Gastrocnemius medialis (tissue), 4 donors: ENCODE data around the gene GNL2. TPM values are rescaled to one million over a fixed set of nuclear protein-coding genes. Genes with fewer than 3 reads are reported as not detected.

Experiments used
- ATAC-seq, 2 donors: fragments of 150-250 bp; one replicate each; pipeline ENCODE4 v1.9.1; 2016
- DNase-seq, 2 donors: peaks; one replicate each; pipeline ENCODE4 v3.0.0-alpha.2; 2019
- H3K27ac ChIP-seq, 4 donors: fragments of 200-600 bp; sonication (generic); 1 replicate in 1 of 4; 2 replicates in 3 of 4; pipeline ENCODE4 v1.5.1; 2016 to 2018; ENCODE audit warnings: mild to moderate bottlenecking in 2 of 4, moderate library complexity in 1 of 4
- H3K27me3 ChIP-seq, 3 donors: fragments of 200-600 bp; sonication (generic) in 2 of 3; 1 replicate in 1 of 3; 2 replicates in 2 of 3; pipeline versions ENCODE4 v1.5.1 to v1.6.0; 2016 to 2019; ENCODE audit warnings: mild to moderate bottlenecking in 1 of 3, moderate library complexity in 1 of 3
- H3K36me3 ChIP-seq, 2 donors: fragments of 200-600 bp; sonication (generic) in 1 of 2; one replicate each; pipeline ENCODE4 v1.5.1; 2017 to 2018
- H3K4me1 ChIP-seq, 2 donors: fragments of 200-600 bp; sonication (generic) in 1 of 2; one replicate each; pipeline ENCODE4 v1.5.1; 2016 to 2017; ENCODE audit warnings: mild to moderate bottlenecking in 2 of 2
- H3K4me3 ChIP-seq, 4 donors: fragments of 200-600 bp; sonication (generic) in 3 of 4; 1 replicate in 1 of 4; 2 replicates in 3 of 4; pipeline ENCODE4 v1.5.1; 2016 to 2019; ENCODE audit warnings: mild to moderate bottlenecking in 2 of 4
- H3K9me3 ChIP-seq, 3 donors: fragments of 200-600 bp; sonication (generic) in 2 of 3; 1 replicate in 1 of 3; 2 replicates in 2 of 3; pipeline ENCODE4 v1.5.1; 2016 to 2019
- CTCF ChIP-seq, 5 experiments: fragments of 450-650 bp in 3 of 5; fragments of 200-600 bp in 2 of 5; sonication (generic) in 2 of 5; IDR thresholded peaks in 4 of 5; conservative IDR thresholded peaks in 1 of 5; 1 replicate in 4 of 5; 2 replicates in 1 of 5; pipeline ENCODE4 v1.5.1; 2016 to 2019; ENCODE audit warnings: antibody characterized with exemption in 5 of 5, mild to moderate bottlenecking in 3 of 5, moderate library complexity in 3 of 5
- POLR2A ChIP-seq, 2 donors: fragments of 450-650 bp; IDR thresholded peaks; one replicate each; pipeline ENCODE4 v1.6.1; 2017; ENCODE audit warnings: antibody characterized with exemption in 2 of 2, mild to moderate bottlenecking in 2 of 2, moderate library complexity in 2 of 2
- in situ Hi-C, 4 donors: fragments of 200-750 bp; cut with MboI; loops; one replicate each; pipeline versions ENCODE4 v1.15.0 to v1.8.0; 2017; ENCODE audit warnings: low sequenced_read_pairs in 4 of 4
- intact Hi-C: fragments of 100-400 bp; cut with DNase I; formaldehyde crosslinking; loops from one replicate; pipeline ENCODE4 v1.15.1; 2023; ENCODE audit warnings: low total_unique reads
- total RNA-seq, 4 donors: library from RNA; depleted of rRNA; stranded (reverse); fragments of >200 nt; gene quantifications; one replicate each; pipeline versions ENCODE4 v1.1.0 to v1.2.3, GENCODE V29; 2016

The GNL2 gene
- total RNA-seq, 4 donors from 2014 or later = 37.2 to 49.1 (median 43.2) TPM

- H3K27ac ChIP-seq = no peak overlapping the region
- no peak overlapping the region for H3K4me3 ChIP-seq
- DNase-seq (no peak), ATAC-seq (no peak)
- no peaks in the 10 kb centered on the region for H3K4me1 ChIP-seq
- no peaks in the 10 kb centered on the region for H3K36me3 ChIP-seq
- H3K27me3 ChIP-seq = peaks cover 0 to 22% (median 16%) of the 10 kb centered on the region in 3 donors
- TF ChIP-seq POLR2A (IDR thresholded peaks at IDR 0.05) (no peak), CTCF (IDR thresholded peaks at IDR 0.05 in 4 of 5, conservative IDR thresholded peaks at IDR 0.05 in 1 of 5) (no peak)
- H3K9me3 ChIP-seq = no peaks in the 10 kb centered on the region
- intact Hi-C loops = no loop called here
- in situ Hi-C loops = loop anchor here in 1 of 4 donors (25.0 kb wide), 1 partner anchor 1215 kb away; no protein-coding TSS in a partner anchor
These were observed 26.4 kb upstream of the GNL2 start for GRCh38 chr1:37622131-37622530.

GRCh38 chr1:37621326-37621870, 25.7 kb upstream of the GNL2 start:
- no peak for TF ChIP-seq POLR2A (IDR thresholded peaks at IDR 0.05)
- TF ChIP-seq CTCF (IDR thresholded peaks at IDR 0.05 in 4 of 5, conservative IDR thresholded peaks at IDR 0.05 in 1 of 5) = no peak
- H3K4me1 ChIP-seq = no peaks in the 10 kb centered on the region
- in situ Hi-C loops (loop anchor here in 1 of 4 donors (25.0 kb wide), 1 partner anchor 1216 kb away; no protein-coding TSS in a partner anchor), intact Hi-C loops (no loop called here)
- H3K36me3 ChIP-seq = no peaks in the 10 kb centered on the region
- no peak overlapping the region for H3K27ac ChIP-seq
- peaks cover 0 to 24% (median 16%) of the 10 kb centered on the region in 3 donors for H3K27me3 ChIP-seq
- DNase-seq = no peak
- no peaks in the 10 kb centered on the region for H3K9me3 ChIP-seq
- H3K4me3 ChIP-seq = no peak overlapping the region
- no peak for ATAC-seq

- Histone ChIP-seq H3K36me3 (no peaks in the 10 kb centered on the region), H3K4me3 (no peak overlapping the region), H3K9me3 (no peaks in the 10 kb centered on the region), H3K27me3 (peaks cover under 1 to 28% (median 11%) of the 10 kb centered on the region in 3 donors), H3K4me1 (no peaks in the 10 kb centered on the region), H3K27ac (no peak overlapping the region)
- DNase-seq (no peak), ATAC-seq (no peak)
- in situ Hi-C loops = loop anchor here in 1 of 4 donors (25.0 kb wide), 1 partner anchor 1217 kb away; no protein-coding TSS in a partner anchor
- intact Hi-C loops = no loop called here
- TF ChIP-seq POLR2A (IDR thresholded peaks at IDR 0.05) (no peak), CTCF (IDR thresholded peaks at IDR 0.05 in 4 of 5, conservative IDR thresholded peaks at IDR 0.05 in 1 of 5) (no peak)
These were observed 25.0 kb upstream of the GNL2 start for GRCh38 chr1:37620707-37621106.

GRCh38 chr1:37616330-37616729, 20.6 kb upstream of the GNL2 start:
- no peak overlapping the region for H3K4me3 ChIP-seq
- H3K27ac ChIP-seq = no peak overlapping the region
- in situ Hi-C loops (loop anchor here in 1 of 4 donors (25.0 kb wide), 1 partner anchor 1221 kb away; no protein-coding TSS in a partner anchor), intact Hi-C loops (no loop called here)
- DNase-seq = no peak
- H3K9me3 ChIP-seq = no peaks in the 10 kb centered on the region
- ATAC-seq = no peak
- H3K27me3 ChIP-seq = peaks cover 6 to 19% (median 14%) of the 10 kb centered on the region in 3 donors
- TF ChIP-seq POLR2A (IDR thresholded peaks at IDR 0.05) = no peak
- TF ChIP-seq CTCF (IDR thresholded peaks at IDR 0.05 in 4 of 5, conservative IDR thresholded peaks at IDR 0.05 in 1 of 5) = no peak
- H3K36me3 ChIP-seq = no peaks in the 10 kb centered on the region
- no peaks in the 10 kb centered on the region for H3K4me1 ChIP-seq
